GM18498 (cell line): ENCODE results near the gene RASSF10.
A peak's percentile ranks its signal among the peaks of the same experiment; 100 is the strongest.

Experiments
- ATAC-seq: cut with Tn5 transposase; IDR thresholded peaks from one replicate; pipeline ENCODE4 v1.9.1; 2021; ENCODE audit warnings: mild to moderate bottlenecking, moderate library complexity; ENCODE audit not compliant: unreplicated experiment

The RASSF10 gene

DNA sequence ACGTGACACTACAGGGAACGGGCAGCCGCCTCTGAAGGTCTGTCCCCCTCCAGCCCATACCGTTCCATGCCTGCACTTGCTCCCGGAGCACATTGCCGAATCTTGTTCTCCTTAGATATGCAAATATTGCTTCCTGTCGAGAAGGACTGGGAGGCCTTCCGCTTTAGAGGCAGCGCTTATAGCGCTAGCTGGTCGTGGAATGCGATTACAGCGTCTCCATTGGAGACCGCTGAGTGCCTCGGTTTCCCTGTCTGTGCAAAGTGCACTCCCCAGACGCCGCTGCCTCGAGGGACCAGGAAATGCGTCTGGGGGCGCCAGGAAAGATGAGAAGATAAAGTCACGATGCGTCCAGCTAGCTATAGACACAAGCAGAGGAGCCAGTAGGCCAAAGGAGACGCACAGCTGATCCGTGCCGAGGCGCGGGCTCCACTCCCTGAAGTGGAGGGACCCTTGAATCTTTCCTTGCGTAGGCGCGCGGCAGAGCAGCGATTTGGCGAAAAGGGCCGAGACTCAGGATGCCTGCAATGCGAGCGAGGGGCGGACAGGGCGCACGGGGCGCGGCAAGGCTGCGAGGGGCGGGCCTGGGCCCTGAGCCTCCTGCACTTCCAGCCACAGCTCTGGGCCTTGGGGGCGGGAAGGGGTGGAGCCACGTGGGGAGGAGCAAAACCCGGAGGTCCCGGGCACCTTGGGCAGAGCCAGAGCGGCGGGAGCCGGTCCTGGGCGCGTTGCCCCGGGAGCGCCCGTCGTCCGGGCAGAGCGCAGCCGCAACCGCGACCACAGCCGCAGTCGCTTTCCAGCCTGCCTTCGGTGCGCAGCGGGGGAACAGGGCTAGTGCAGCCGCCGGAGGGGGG, at the start of gene RASSF10:
TSS of gene RASSF10 (plus strand) at position 692 of the 851 bp plus-strand sequence. CDS start 261 bp downstream, outside the sequence.
- peak; percentile 69 for ATAC-seq

GRCh38 chr11:12961615-12962014, 47.5 kb upstream of the RASSF10 start:
- ATAC-seq = no peak

GRCh38 chr11:12962306-12962705, 46.8 kb upstream of the RASSF10 start:
- ATAC-seq = no peak

- no peak for ATAC-seq
Observed at GRCh38 chr11:12963051-12963450, 46.1 kb upstream of the RASSF10 start.

GRCh38 chr11:12963792-12964536, 45.2 kb upstream of the RASSF10 start:
- peak; percentile 79 for ATAC-seq

DNA sequence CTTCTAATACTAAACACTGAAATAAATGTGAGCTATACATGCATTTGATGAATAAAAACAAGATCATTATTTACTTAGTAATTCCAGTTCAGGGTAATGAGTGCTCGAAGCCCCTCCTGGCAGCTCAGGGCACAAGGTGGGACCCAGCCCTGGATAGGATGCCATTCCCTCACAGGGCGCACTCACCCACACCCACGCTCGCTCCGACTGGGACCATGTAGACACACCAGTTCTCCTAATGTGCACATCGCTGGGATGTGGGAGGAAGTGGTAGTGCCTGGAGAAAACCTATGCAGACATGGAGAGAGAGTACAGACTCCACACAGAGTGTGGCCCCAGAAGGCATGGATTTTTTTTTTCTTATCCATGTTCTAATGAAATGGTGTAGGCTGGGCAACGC, 44.5 kb upstream of the RASSF10 start:
- ATAC-seq = no peak

GRCh38 chr11:12966002-12966401, 43.1 kb upstream of the RASSF10 start:
- ATAC-seq = no peak

DNA sequence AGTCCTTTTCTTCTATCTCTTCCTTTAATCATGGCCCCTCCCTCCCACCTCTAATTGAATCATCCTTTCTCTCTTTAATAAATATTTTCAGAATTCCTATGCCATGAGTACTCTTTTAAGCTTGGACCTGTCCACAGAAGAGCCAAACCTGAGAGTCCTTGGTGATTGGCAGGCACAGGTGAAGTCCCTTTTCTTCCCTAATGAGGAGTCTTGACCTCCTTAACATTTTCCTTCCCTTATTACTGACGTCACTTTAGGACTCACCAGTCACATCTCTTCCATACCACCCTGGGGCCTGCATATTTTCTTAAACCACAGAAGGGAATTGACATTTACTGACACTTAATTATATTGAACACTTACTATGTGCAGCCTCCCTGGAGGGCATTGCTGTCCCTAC, 41.0 kb upstream of the RASSF10 start:
- ATAC-seq = no peak

DNA sequence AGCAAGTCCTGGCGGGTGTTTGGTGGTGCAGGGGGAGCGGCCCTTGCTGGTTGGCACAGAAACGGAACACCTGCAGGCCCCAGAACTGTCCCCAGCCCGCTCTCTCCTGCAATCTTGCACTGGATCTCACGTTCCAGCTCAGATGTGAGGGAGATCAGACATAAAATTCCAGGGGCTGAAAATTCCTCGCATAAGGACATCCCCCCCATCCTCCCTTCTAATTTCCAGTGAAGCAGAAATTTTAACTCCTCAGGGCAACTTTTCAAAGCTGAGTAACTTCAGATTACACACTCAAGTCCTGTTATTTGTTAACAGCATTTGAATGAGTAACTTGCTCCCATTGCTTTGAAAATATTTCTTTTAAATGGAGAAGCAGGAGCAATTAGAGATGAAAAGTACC, 40.3 kb upstream of the RASSF10 start:
- no peak for ATAC-seq

DNA sequence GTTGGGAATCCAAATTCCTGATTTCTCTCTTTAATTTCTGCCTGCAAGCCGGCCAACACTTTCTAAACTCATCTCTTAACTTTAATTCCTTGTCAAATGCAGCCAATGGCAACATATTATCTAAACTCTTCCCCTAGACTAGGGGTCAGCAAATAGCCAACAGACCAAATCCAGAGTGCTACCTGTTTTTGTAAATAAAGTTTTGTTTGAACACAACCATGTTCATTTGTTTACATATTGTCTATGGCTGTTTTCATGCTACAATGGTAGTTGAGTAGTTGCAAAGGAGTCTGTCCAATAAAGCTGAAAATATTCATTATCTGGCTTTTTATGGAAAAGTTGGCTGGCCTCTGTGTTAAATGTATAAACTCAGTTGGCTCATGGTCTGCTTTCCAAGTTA, 37.2 kb upstream of the RASSF10 start:
- no peak for ATAC-seq

DNA sequence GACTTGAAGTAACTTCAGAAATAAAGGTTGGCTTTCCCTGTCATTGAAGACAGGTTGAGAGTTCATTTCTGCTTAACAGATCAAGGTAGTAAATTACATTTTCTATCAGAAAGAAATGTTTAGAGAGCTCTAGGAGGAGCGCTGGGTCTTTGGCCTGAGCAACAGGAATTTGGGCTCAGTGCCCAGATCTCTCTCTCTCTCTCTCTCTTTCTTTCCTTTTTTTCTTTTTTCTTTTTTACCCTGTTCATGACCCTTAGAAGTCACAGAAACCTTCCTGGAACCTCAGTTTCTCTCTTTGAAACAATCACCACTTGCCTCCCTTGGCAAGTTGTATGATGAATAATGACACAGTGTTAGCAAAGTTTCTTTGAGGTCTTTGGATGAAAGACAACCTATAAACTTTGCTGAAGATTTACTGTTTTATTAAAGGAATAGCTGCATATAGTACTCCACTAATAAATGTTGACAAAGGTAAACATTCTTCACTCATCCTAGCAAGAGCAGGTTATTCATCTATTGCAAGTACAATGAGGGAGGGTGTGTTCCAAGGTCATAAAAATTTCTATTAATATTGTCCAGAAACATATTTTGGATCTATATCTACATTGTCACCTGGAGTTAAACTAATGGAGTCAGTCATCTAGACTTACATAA, 35.5 kb upstream of the RASSF10 start:
- no peak for ATAC-seq

DNA sequence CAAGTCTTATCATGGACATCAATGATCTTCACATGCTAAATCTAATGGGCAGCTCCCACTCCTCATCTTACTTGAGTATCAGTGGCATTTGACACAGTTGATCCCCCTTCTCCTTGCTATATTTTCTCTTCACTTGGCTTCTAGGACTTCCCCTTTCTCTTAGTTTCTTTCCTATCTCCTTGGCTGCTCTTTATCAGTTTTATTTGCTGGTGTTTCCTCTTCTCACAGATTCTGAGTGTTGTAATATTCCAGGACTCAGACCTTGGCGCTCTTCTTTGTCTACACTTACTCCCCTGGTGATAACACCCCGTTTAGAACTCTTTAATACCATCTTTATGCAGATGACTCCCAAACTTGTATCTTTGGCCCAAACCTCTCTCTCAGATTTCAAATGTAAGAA, 33.9 kb upstream of the RASSF10 start:
- no peak for ATAC-seq

DNA sequence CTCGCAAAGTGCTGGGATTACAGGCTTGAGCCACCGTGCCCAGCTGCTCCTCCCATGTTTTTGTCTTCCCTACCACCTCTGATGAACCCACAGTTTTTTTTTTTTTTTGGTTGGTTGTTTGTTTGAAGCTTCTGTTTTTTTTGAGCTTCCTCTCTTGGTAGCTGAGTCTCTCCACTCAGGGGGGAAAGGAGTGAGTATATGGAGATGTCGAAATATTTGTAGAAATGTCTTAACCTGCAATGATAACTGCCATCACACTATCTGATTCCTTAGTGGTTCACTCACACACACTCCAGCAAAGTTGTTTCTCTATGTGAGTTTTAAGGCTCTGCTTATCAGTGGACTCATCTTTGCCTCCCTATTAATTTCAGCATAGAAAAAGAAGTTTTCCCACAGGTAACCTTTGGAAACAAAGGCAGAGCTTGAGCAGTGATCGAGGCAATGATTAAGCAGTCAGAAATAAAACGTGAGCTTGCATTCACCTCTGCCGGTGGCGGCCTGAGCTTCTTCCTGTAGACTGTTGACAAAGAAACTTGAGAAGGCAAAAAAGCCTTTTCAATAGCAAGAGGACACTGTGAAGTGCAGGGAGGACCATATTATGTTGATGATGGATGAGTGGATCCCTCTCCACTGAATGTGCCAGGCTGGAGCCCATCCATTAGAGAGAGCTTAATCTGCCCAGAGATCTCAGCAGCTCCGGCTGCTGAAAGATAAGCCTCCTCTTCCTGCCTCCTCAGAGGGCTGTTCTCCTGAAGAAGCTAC, 29.0 kb upstream of the RASSF10 start:
- no peak for ATAC-seq

DNA sequence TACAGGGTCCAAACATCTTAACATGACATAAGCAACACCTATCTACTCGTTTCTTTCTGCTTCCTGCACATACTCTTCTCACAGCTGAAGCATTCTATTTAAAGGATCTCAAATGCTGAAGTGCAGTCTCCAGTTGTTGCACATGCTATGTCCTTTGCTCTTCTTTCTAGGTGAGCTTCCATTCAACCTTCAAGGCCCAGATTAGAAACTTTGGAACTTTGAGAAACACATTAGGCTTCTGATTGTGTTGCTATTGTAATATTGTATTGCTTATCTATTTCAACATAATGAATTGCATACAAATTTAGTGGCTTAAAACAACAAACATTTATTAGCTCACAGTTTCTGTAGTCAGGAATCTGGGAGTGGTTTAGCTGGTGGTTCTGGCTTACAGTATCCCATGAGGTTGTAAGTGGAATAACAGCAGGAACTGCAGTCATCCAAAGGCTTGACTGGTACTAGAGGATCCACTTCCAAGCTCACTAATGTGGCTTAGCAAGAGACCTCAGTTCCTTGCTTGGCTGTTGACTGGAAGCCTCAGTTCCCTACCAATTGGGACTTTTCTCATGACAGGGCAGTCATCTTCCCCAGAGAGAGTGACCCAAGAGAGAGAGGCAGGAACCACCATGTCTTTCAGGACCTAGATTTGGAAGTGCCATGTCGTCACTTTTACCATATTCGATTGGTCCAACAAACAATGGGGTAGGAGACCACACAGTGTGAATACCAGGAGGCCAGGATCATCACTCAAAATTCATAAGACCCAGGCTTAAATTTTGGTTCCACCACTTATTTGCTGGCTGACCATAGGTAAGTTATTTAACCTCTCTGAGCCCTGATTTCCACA, 27.2 kb upstream of the RASSF10 start:
- no peak for ATAC-seq

DNA sequence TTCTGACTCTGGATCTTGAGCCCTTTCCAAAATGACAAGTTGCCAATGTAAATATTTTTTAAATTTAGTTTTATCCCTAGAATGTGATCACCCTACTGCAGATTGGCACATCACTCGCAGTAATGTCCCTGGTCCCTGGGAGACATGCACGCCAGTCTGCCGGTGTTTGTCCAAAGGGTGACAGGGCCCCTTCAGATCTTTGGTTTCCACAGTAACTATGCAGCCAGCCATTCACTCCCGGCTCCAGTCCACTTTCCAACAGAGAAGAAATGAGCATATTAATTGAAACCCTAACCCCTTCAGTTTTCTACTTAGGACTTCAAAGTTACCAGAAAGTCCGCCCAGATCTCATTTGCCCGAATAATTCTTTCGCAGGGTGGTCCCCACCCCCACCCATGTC, 25.8 kb upstream of the RASSF10 start:
- ATAC-seq = no peak

GRCh38 chr11:12986194-12986898, 22.8 kb upstream of the RASSF10 start:
- no peak for ATAC-seq

DNA sequence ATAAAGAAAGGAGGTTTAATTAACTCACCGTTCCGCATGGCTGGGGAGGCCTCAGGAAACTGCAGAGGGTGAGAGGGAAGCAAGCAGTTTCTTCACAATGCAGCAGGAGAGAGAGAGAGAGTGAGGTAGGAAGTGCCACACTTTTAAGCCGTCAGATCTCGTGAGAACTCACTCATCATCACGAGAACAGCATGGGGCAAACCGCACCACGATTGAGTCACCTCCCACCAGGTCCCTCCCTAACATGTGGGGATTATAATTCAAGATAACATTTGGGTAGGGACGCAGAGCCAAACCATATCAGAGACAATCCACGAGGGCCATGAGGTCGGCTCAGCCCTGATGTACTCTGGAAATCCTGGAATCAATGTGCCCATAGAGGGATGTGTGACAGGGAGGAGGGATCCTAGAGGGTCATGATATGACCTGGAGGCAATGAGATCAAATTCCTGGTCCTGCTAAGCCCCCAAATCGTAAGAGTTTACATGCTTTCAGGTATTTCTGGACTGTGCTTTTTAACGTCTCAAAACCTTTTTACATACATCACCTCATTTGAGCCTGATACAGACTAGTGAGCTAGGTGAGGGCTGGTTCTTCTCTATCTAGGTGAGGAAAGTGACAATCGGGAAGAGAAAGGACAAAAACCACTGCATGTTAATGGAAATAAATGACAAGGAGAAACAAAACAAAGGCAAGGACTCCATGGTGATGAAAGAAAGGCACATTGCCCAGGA, 19.5 kb upstream of the RASSF10 start:
- no peak for ATAC-seq

- no peak for ATAC-seq
Observed at GRCh38 chr11:12990162-12990480, 19.0 kb upstream of the RASSF10 start.

- ATAC-seq = no peak
Observed at GRCh38 chr11:12991426-12991825, 17.7 kb upstream of the RASSF10 start.
